ENCODE results near the gene KLHDC8A.
A peak's percentile ranks its signal among the peaks of the same experiment; 100 is the strongest.
"Not testable (repeated sequence)": the region's sequence is repeated elsewhere in the genome, so short reads cannot be mapped to it uniquely, and the experiment has no call there.

KLHDC8A gene

DNA sequence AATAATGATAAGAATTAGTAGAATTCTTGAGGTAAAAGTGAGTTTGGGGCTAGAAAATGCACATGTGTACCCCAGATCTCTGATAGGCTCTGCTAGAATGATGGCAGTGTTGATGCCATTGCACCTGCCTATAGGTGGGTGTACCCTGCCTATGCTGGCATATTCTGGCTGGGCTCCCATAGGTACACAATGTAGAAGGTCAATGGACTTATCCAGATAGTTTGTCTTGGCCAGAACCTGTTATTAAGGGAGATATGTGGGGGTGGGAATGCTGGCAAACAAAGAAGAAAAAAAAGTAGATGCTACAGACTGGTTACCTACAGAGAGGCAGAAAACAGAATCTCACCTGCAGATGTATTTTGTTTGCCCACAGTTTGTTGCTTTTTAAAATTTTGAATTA is 14.1 kb upstream of the KLHDC8A start:
- no peak for DNase-seq

- DNase-seq = no peak
These were observed 13.0 kb upstream of the KLHDC8A start for GRCh38 chr1:205369701-205370123.

GRCh38 chr1:205368478-205368877 is 11.8 kb upstream of the KLHDC8A start:
- DNase-seq = no peak

DNA sequence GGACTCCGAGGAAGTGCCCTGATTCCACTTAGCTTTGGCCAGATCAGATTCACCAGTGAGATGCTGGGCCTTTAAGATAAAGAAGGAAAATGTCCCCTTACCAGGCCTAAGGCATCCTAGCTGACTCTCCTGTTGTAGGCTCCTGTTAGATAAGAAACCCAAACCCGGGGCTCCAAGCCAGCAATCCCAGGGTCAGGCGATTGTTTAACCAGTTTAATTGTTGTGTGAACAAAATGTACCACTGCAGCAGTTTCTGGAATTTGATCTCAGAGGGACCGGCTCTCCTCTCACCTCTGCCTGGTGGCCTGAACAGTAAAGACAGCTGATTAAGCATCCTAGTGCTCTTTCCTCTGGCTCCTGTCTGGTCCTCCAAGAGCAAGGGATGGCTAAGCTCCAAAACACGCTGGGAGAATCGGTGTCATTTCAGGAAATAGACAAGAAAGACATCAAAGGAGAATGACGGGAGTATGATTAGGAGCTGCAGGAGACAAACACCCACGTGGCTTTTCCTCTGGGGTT is 9.3 kb upstream of the KLHDC8A start:
- no peak for DNase-seq

DNA sequence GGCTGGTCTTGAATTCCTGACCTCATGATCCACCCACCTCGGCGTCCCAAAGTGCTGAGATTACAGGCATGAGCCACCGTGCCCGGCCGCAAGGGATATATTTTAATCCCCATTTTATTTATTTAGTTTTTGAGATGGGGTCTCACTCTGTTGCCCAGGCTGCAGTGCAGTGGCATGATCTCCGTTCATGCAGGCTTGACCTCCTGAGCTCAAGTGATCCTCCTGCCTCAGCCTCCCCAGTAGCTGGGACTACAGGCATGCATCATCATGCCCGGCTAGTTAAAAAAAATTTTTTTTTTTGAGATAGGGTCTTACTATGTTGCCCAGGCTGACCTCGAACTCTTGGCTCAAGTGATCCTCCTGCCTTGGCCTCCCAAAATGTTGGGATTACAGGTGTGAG is 8.4 kb upstream of the KLHDC8A start:
- DNase-seq = not testable (repeated sequence)

DNA sequence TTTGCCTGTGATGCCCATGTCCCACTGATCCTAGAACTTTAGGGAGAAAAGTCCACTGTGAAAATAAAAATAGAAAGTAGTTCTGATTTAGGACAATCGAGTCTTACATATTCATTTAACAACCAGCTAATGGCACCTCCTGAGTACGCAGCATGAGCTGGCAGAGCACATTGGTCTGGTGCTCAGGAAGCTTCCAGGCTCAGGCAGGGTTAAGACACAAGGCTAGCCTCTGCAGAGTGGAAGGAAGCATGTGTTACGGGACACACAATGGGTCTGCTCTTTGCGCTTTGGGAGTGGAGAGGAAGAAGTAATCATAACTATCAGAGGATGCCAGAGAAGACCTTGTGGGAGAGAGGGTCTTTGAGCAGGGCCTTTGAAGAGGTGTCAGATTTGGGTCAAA is 4.2 kb upstream of the KLHDC8A start:
- no peak for DNase-seq

- DNase-seq = peak; percentile 48 to 67
These were observed 3.2 kb upstream of the KLHDC8A start for GRCh38 chr1:205359771-205360565.

- no peak for DNase-seq
These were observed 1.9 kb upstream of the KLHDC8A start for GRCh38 chr1:205358579-205358978.

DNA sequence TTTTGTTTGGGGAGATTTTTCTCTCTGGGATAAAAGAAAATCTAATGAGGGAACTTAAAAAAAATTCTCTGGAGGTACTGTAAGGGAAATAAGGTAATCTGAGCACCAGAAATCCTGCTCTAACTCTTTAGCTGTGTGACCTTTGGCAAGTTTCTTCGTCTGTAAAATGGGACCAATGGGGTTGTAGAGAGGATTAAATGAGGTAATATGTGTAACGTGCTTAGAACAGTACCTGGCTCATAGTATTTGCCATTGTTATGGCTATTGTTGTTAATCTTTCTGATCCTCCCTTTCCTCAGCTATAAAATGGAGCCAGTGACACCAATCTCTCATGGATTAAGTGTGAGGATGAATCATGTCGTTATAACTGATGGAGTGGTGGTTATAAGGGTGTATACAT is 845 bp upstream of the KLHDC8A start:
- no peak for DNase-seq

- DNase-seq = no peak
These were observed 1.7 kb downstream of the KLHDC8A start for GRCh38 chr1:205355075-205355453.

DNA sequence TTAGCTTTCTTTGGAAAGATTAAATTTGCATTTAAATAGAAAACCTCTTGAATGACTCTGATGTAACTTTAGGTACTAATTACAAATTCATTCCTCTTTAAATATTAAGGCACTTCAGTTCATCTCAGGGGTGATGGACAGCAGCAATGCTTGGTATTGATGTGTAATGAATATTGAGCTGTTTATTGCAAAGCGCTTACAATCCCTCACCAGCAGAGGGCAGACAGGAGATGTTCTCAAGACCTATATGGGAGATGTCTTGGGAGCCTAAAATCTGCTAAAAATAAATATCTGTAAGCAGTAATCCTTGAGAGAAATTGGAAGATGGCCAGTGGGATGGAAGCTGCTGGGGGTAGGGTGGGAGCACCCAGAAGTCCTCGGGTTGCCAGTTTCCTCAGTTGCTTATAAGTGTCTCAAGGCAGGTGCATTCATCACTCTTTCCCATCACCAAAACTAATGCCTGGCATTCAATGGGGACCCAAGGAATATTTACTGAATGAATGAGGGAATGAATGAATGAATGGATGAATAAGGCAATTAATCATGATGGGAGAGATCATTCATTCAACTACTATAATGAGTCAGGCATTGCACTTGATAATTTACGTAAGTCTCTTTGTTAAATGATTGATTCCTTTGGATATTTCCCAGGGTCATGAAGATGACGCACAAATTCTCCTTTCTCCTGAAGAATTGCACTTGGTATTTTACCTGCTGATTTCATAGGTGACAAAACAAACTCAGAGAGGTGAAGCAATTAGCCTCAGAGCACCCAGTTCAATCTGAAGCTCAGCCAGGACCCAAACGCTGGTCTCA is 2.3 kb downstream of the KLHDC8A start:
- DNase-seq = peak; percentile 67 to 80

DNA sequence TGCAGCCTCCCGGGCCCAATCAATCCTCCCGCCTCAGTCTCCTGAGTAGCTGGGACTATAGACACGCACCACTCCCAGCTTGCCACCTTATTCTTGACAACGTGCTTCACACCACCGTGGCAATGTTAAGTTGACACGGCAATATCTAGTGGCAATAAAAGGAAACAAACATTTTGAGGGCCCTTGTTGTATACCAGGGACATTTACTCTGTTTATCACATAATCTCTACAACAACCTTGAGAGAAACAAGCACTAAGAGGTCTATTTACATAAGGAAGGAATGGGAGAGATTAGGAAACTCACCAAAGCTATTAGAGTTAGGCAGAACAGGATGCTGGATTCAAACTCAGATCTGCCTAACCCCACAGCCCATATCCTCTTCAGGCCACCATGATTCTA is 3.1 kb downstream of the KLHDC8A start:
- DNase-seq = no peak

GRCh38 chr1:205353191-205353590 is 3.5 kb downstream of the KLHDC8A start:
- DNase-seq = no peak

DNA sequence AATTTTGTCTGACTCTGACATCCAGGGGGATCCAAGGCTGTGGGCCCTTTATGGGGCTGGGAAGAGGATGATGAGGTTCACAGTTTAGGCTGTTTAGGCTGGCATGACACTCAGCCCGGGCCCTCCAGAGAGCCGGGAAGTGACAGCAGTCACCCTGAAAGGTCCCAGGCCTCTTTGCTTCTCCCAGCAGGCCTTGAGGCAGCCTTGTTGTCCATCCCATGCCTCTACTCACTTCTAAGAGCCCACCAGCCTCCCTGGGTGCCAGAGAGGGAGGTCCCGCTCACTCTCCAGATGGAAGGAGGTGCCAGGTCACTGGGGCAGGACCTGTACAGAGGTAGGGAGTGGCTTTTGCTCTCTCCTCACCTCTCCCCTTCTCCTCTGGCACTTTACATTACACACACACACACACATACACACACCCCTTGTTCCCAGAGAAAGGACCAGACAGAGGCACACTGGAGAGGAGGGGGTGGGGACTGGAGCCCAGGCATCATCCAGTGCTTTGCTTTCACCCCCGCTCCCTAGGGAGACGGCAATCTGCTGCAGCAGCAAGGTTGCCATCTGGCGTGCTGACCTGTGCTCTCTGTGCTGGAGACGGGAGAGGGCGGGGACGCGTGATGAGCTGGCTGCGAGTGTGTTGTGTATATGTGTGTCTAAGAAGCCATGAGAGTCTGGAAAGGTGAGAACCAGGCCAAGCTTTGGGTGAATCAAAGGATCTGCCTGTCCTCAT is 4.6 kb downstream of the KLHDC8A start:
- DNase-seq = peak; percentile 99

- peak; percentile 41 to 71 for DNase-seq
These were observed 6.0 kb downstream of the KLHDC8A start for GRCh38 chr1:205350691-205351141.

DNA sequence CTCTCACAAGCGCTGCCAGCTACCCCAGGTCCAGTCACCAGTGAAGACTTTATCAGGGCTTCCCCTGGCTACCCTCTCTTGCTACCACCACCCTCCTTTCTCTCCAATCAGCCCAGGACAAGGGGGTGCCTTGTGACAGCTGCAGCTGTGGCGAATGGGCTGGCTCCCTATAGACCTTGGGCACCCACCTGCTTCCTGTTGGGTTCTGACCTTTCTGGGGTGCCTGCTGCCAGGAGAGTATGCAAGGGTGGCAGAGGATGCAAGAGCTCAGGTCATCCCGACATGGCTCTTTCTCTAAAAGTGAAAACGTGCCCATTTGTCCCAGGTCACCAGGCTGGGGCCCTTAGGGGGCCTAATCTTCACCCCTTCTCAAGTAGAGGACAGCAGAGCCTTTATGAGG is 6.6 kb downstream of the KLHDC8A start:
- DNase-seq = no peak

DNA sequence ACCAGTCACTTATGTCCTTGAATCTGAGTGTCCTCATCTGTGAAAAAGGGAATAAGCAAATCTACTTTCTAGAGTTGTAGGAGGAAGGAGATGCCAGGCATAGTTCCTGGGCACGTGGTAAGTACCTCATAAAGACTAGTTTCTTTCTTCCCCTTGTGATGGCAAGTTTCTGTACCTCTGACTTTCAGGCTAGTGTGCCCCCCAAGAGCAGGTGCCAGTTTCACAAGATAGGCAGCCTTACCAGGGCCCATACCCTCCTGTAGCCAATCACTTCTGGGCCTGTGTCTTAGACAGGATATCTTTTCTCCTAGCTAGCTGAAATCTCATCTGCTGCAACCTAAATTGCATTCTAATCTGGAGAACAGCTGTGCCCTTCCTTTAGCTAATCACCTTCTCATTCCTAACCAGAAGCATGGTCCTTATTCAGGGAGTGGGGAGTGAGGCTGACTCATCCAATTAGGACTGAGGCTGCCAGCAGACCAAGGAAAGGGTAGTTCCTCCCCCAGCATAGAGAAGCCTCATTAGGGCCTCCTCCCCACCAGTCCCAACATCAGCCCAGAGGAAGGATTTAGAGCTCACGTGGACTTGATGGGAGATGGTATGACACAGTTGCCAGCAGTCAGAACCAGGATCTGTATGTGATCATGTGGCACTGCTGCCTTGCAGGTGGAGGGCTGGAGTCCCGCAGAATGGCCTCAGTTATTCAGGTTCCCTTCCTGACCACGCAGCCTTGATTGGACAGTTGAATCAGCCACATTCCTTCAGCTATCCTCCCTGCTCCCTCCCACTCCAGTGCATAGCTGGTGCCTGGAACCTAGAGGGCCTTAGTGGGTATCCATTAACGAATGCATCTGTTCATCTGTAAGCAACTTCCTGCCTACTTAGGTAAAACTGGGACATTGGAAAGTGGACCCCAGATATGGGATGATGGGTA is 7.9 kb downstream of the KLHDC8A start:
- peak; percentile 91 to 94 for DNase-seq

DNA sequence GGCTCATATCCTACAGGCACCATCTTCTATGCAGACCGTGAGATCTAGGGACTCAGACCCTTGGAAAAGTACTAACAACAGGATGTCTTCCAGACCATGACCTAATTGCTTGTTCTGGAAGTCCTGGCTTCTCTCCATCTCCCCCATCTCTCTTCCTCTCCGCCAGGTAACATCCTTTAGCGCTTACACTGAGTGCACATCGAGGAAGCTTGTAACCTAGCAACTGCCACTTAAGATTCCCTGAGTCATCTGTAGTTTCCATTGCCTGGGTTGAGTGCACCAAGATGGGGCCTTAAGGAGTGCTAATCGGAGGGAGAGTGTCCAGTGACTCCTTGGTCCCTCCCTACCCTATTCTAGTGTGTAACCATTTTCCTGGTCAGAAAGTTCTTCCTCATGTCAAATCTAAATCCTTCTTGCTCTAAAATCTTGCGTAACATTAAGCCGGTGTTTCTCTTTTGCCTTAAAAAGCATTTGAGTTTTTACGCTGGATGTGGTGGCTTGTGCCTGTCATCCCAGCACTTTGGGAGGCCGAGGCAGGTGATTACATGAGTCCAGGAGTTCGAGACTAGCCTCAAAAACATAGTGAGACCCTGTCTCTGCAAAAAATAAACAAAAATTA is 9.7 kb downstream of the KLHDC8A start:
- peak; percentile 77 to 80 for DNase-seq

- no peak for DNase-seq
These were observed 11.0 kb downstream of the KLHDC8A start for GRCh38 chr1:205345761-205346160.

GRCh38 chr1:205344066-205344928 is 12.4 kb downstream of the KLHDC8A start:
- DNase-seq = peak; percentile 31 to 50

Data from NCI-H524 (cell line).